Osteocyte (in vitro differentiated cells): ENCODE measurements around the gene ETFA. TPM values are rescaled to one million over a fixed set of nuclear protein-coding genes. Genes with fewer than 3 reads are reported as not detected.

Experiments
- DNase-seq: peaks from one replicate; pipeline ENCODE4 v3.0.0; 2021; ENCODE audit warnings: mixed read lengths; ENCODE audit not compliant: unreplicated experiment; ENCODE audit errors: extremely low spot score
- H3K27ac Mint-ChIP-seq: one replicate; pipeline ENCODE4 v1.8.0; 2021; ENCODE audit warnings: mild to moderate bottlenecking, mixed read lengths; ENCODE audit not compliant: unreplicated experiment
- H3K27me3 Mint-ChIP-seq: one replicate; pipeline ENCODE4 v1.8.0; 2021; ENCODE audit warnings: mixed read lengths; ENCODE audit not compliant: unreplicated experiment
- H3K36me3 Mint-ChIP-seq: one replicate; pipeline ENCODE4 v1.8.0; 2021; ENCODE audit warnings: mixed read lengths; ENCODE audit not compliant: unreplicated experiment
- H3K4me1 Mint-ChIP-seq: one replicate; pipeline ENCODE4 v1.8.0; 2021; ENCODE audit warnings: mixed read lengths; ENCODE audit not compliant: unreplicated experiment
- H3K4me3 Mint-ChIP-seq: one replicate; pipeline ENCODE4 v1.8.0; 2021; ENCODE audit warnings: mild to moderate bottlenecking, moderate library complexity, mixed read lengths; ENCODE audit not compliant: unreplicated experiment
- H3K9me3 Mint-ChIP-seq: one replicate; pipeline ENCODE4 v1.8.0; 2021; ENCODE audit warnings: mixed read lengths; ENCODE audit not compliant: unreplicated experiment
- total RNA-seq: library from RNA; stranded (reverse); gene quantifications from 2 replicates; pipeline ENCODE4 v1.2.1, GENCODE V29; 2021
- TF ChIP-seq, protein P1 (sequence below): fragments of 200-600 bp; sonication (generic); IDR thresholded peaks from 2 replicates; pipeline ENCODE4 v1.5.0; 2021; ENCODE audit warnings: antibody characterized with exemption, mild to moderate bottlenecking, moderate library complexity

ETFA gene
- total RNA-seq, 1 donor from 2014 or later: 98.2 TPM

GRCh38 chr15:76334438-76335306 lies 23.4 kb upstream of the ETFA start:
- Mint-ChIP-seq H3K36me3 (no peaks in the 10 kb centered on the region), H3K27ac (no peak overlapping the region), H3K4me1 (peaks cover 25% of the 10 kb centered on the region), H3K4me3 (no peak overlapping the region), H3K9me3 (no peaks in the 10 kb centered on the region), H3K27me3 (peaks cover 69% of the 10 kb centered on the region)
- TF ChIP-seq, protein P1, sequence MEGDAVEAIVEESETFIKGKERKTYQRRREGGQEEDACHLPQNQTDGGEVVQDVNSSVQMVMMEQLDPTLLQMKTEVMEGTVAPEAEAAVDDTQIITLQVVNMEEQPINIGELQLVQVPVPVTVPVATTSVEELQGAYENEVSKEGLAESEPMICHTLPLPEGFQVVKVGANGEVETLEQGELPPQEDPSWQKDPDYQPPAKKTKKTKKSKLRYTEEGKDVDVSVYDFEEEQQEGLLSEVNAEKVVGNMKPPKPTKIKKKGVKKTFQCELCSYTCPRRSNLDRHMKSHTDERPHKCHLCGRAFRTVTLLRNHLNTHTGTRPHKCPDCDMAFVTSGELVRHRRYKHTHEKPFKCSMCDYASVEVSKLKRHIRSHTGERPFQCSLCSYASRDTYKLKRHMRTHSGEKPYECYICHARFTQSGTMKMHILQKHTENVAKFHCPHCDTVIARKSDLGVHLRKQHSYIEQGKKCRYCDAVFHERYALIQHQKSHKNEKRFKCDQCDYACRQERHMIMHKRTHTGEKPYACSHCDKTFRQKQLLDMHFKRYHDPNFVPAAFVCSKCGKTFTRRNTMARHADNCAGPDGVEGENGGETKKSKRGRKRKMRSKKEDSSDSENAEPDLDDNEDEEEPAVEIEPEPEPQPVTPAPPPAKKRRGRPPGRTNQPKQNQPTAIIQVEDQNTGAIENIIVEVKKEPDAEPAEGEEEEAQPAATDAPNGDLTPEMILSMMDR: no peak
- DNase-seq: peak; percentile 84

- TF ChIP-seq, protein P1: peak; percentile 25
- peaks cover 69% of the 10 kb centered on the region for H3K27me3 Mint-ChIP-seq
- H3K9me3 Mint-ChIP-seq: no peaks in the 10 kb centered on the region
- H3K4me1 Mint-ChIP-seq: peaks cover 25% of the 10 kb centered on the region
- H3K27ac Mint-ChIP-seq: no peak overlapping the region
- no peak overlapping the region for H3K4me3 Mint-ChIP-seq
- DNase-seq: peak; percentile 65
- no peaks in the 10 kb centered on the region for H3K36me3 Mint-ChIP-seq
Measured at GRCh38 chr15:76333720-76334437, 22.6 kb upstream of the ETFA start.

- DNase-seq: peak; percentile 38
- Mint-ChIP-seq H3K27ac (no peak overlapping the region), H3K4me3 (no peak overlapping the region), H3K4me1 (peaks cover 23% of the 10 kb centered on the region), H3K27me3 (peaks cover 69% of the 10 kb centered on the region), H3K36me3 (no peaks in the 10 kb centered on the region), H3K9me3 (no peaks in the 10 kb centered on the region)
- TF ChIP-seq, protein P1: no peak
Measured at GRCh38 chr15:76333309-76333708, 22.0 kb upstream of the ETFA start.

GRCh38 chr15:76332796-76333195 lies 21.5 kb upstream of the ETFA start:
- Mint-ChIP-seq H3K27me3 (peaks cover 74% of the 10 kb centered on the region), H3K4me3 (no peak overlapping the region), H3K36me3 (no peaks in the 10 kb centered on the region), H3K4me1 (peaks cover 23% of the 10 kb centered on the region), H3K27ac (no peak overlapping the region), H3K9me3 (no peaks in the 10 kb centered on the region)
- TF ChIP-seq, protein P1: no peak
- DNase-seq: peak; percentile 79

DNA sequence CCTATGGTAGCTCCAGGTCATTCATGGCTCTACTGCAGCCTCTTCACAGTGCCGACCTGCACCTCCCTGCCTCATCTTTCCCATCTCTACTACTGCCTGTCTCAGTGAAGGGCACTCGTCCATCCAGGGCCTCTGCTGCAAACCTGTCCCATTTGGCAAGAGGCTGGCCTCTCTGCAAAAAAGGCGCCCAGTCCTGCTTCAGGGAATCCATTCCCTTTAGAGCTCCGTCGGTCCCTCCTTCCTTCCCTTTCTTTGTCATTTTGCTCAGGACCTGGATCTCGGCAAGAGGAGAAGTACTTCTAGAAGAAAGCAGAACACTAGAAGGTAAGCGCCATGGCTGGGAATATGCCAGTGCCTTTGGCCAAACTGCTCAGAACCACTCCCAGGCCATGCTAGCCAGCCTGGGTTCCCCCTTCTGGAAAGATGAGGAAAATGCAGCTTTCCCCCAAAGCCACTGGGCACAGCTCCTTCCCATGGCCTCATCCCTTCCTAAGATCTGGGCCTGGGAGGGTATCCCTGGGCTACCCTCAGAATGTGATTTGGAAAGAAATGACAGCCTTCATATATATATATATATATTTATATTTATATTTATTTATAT lies 18.9 kb upstream of the ETFA start:
- H3K4me3 Mint-ChIP-seq: no peak overlapping the region
- DNase-seq: peak; percentile 85
- no peaks in the 10 kb centered on the region for H3K36me3 Mint-ChIP-seq
- peaks cover 71% of the 10 kb centered on the region for H3K27me3 Mint-ChIP-seq
- H3K27ac Mint-ChIP-seq: no peak overlapping the region
- H3K4me1 Mint-ChIP-seq: peaks cover 2% of the 10 kb centered on the region
- TF ChIP-seq, protein P1: peak; percentile 68
- H3K9me3 Mint-ChIP-seq: no peaks in the 10 kb centered on the region
